ENCODE measurements around the gene PLIN4.

PLIN4 gene

GRCh38 chr19:4499855-4500254, 18.4 kb downstream of the PLIN4 start:
- no peak for DNase-seq
- Mint-ChIP-seq H3K4me3 (no peak overlapping the region), H3K9me3 (no peaks in the 10 kb centered on the region), H3K27ac (no peak overlapping the region), H3K4me1 (ENCODE audit: low read depth) (no peaks in the 10 kb centered on the region), H3K36me3 (ENCODE audit: low read depth) (peaks cover 57% of the 10 kb centered on the region), H3K27me3 (no peaks in the 10 kb centered on the region)

- Mint-ChIP-seq H3K27me3 (no peaks in the 10 kb centered on the region), H3K27ac (no peak overlapping the region), H3K36me3 (ENCODE audit: low read depth) (peaks cover 61% of the 10 kb centered on the region), H3K9me3 (no peaks in the 10 kb centered on the region), H3K4me1 (ENCODE audit: low read depth) (no peaks in the 10 kb centered on the region), H3K4me3 (no peak overlapping the region)
- no peak for DNase-seq
Measured at GRCh38 chr19:4499318-4499717, 19.0 kb downstream of the PLIN4 start.

GRCh38 chr19:4498694-4499093, 19.6 kb downstream of the PLIN4 start:
- H3K4me1 Mint-ChIP-seq (ENCODE audit: low read depth), result no peaks in the 10 kb centered on the region
- no peaks in the 10 kb centered on the region for H3K9me3 Mint-ChIP-seq
- H3K36me3 Mint-ChIP-seq (ENCODE audit: low read depth), result peaks cover 61% of the 10 kb centered on the region
- DNase-seq, result no peak
- H3K27me3 Mint-ChIP-seq, result no peaks in the 10 kb centered on the region
- no peak overlapping the region for H3K4me3 Mint-ChIP-seq
- H3K27ac Mint-ChIP-seq, result no peak overlapping the region

GRCh38 chr19:4497770-4498389, 20.4 kb downstream of the PLIN4 start:
- no peaks in the 10 kb centered on the region for H3K4me1 Mint-ChIP-seq (ENCODE audit: low read depth)
- DNase-seq, result no peak
- H3K36me3 Mint-ChIP-seq (ENCODE audit: low read depth), result peaks cover 61% of the 10 kb centered on the region
- no peak overlapping the region for H3K27ac Mint-ChIP-seq
- no peaks in the 10 kb centered on the region for H3K27me3 Mint-ChIP-seq
- no peak overlapping the region for H3K4me3 Mint-ChIP-seq
- no peaks in the 10 kb centered on the region for H3K9me3 Mint-ChIP-seq

GRCh38 chr19:4496304-4496703, 22.0 kb downstream of the PLIN4 start:
- no peak overlapping the region for H3K4me3 Mint-ChIP-seq
- no peaks in the 10 kb centered on the region for H3K4me1 Mint-ChIP-seq (ENCODE audit: low read depth)
- H3K9me3 Mint-ChIP-seq, result no peaks in the 10 kb centered on the region
- H3K27me3 Mint-ChIP-seq, result no peaks in the 10 kb centered on the region
- H3K36me3 Mint-ChIP-seq (ENCODE audit: low read depth), result peaks cover 53% of the 10 kb centered on the region
- H3K27ac Mint-ChIP-seq, result no peak overlapping the region
- no peak for DNase-seq

- H3K27ac Mint-ChIP-seq, result no peak overlapping the region
- H3K36me3 Mint-ChIP-seq (ENCODE audit: low read depth), result peaks cover 52% of the 10 kb centered on the region
- no peak overlapping the region for H3K4me3 Mint-ChIP-seq
- no peaks in the 10 kb centered on the region for H3K27me3 Mint-ChIP-seq
- DNase-seq, result no peak
- no peaks in the 10 kb centered on the region for H3K4me1 Mint-ChIP-seq (ENCODE audit: low read depth)
- no peaks in the 10 kb centered on the region for H3K9me3 Mint-ChIP-seq
Measured at GRCh38 chr19:4495471-4495870, 22.8 kb downstream of the PLIN4 start.

- Mint-ChIP-seq H3K9me3 (no peaks in the 10 kb centered on the region), H3K4me1 (ENCODE audit: low read depth) (no peaks in the 10 kb centered on the region), H3K4me3 (no peak overlapping the region), H3K27ac (no peak overlapping the region), H3K36me3 (ENCODE audit: low read depth) (peaks cover 53% of the 10 kb centered on the region), H3K27me3 (no peaks in the 10 kb centered on the region)
- no peak for DNase-seq
Measured at GRCh38 chr19:4494691-4495064, 23.6 kb downstream of the PLIN4 start.

- Mint-ChIP-seq H3K36me3 (ENCODE audit: low read depth) (peaks cover 53% of the 10 kb centered on the region), H3K4me3 (no peak overlapping the region), H3K9me3 (no peaks in the 10 kb centered on the region), H3K4me1 (ENCODE audit: low read depth) (no peaks in the 10 kb centered on the region), H3K27me3 (no peaks in the 10 kb centered on the region), H3K27ac (no peak overlapping the region)
- no peak for DNase-seq
Measured at GRCh38 chr19:4493929-4494690, 24.2 kb downstream of the PLIN4 start.

- H3K4me3 Mint-ChIP-seq, result no peak overlapping the region
- H3K4me1 Mint-ChIP-seq (ENCODE audit: low read depth), result no peaks in the 10 kb centered on the region
- DNase-seq, result no peak
- H3K9me3 Mint-ChIP-seq, result no peaks in the 10 kb centered on the region
- H3K27ac Mint-ChIP-seq, result no peak overlapping the region
- H3K36me3 Mint-ChIP-seq (ENCODE audit: low read depth), result peaks cover 53% of the 10 kb centered on the region
- H3K27me3 Mint-ChIP-seq, result no peaks in the 10 kb centered on the region
Measured at GRCh38 chr19:4493104-4493928, 25.0 kb downstream of the PLIN4 start.

GRCh38 chr19:4492337-4493103, 25.8 kb downstream of the PLIN4 start:
- DNase-seq, result no peak
- peaks cover 50% of the 10 kb centered on the region for H3K36me3 Mint-ChIP-seq (ENCODE audit: low read depth)
- H3K4me3 Mint-ChIP-seq, result no peak overlapping the region
- H3K27ac Mint-ChIP-seq, result no peak overlapping the region
- H3K27me3 Mint-ChIP-seq, result no peaks in the 10 kb centered on the region
- no peaks in the 10 kb centered on the region for H3K9me3 Mint-ChIP-seq
- no peaks in the 10 kb centered on the region for H3K4me1 Mint-ChIP-seq (ENCODE audit: low read depth)

GRCh38 chr19:4491446-4491845, 26.8 kb downstream of the PLIN4 start:
- Mint-ChIP-seq H3K27ac (no peak overlapping the region), H3K4me3 (no peak overlapping the region), H3K9me3 (no peaks in the 10 kb centered on the region), H3K27me3 (no peaks in the 10 kb centered on the region), H3K4me1 (ENCODE audit: low read depth) (no peaks in the 10 kb centered on the region), H3K36me3 (ENCODE audit: low read depth) (peaks cover 55% of the 10 kb centered on the region)
- no peak for DNase-seq

- Mint-ChIP-seq H3K27ac (no peak overlapping the region), H3K27me3 (no peaks in the 10 kb centered on the region)
Measured at GRCh38 chr19:4488496-4488895, 29.8 kb downstream of the PLIN4 start.

GRCh38 chr19:4487572-4487971, 30.7 kb downstream of the PLIN4 start:
- Mint-ChIP-seq H3K27ac (no peak overlapping the region), H3K4me3 (no peak overlapping the region), H3K36me3 (ENCODE audit: low read depth) (peaks cover 59% of the 10 kb centered on the region), H3K9me3 (no peaks in the 10 kb centered on the region), H3K27me3 (no peaks in the 10 kb centered on the region), H3K4me1 (ENCODE audit: low read depth) (no peaks in the 10 kb centered on the region)
- DNase-seq, result no peak

More at GRCh38 chr19:4488496-4488895, 29.8 kb downstream of the PLIN4 start:
- DNase-seq, result no peak
- Mint-ChIP-seq H3K9me3 (no peaks in the 10 kb centered on the region), H3K36me3 (ENCODE audit: low read depth) (peaks cover 50% of the 10 kb centered on the region), H3K4me3 (no peak overlapping the region), H3K4me1 (ENCODE audit: low read depth) (no peaks in the 10 kb centered on the region)

GRCh38 chr19:4483385-4483784, 34.9 kb downstream of the PLIN4 start:
- H3K4me3 Mint-ChIP-seq, result no peak overlapping the region
- no peak for DNase-seq
- H3K4me1 Mint-ChIP-seq (ENCODE audit: low read depth), result no peaks in the 10 kb centered on the region
- no peaks in the 10 kb centered on the region for H3K27me3 Mint-ChIP-seq
- H3K9me3 Mint-ChIP-seq, result no peaks in the 10 kb centered on the region
- no peak overlapping the region for H3K27ac Mint-ChIP-seq
- peaks cover 48% of the 10 kb centered on the region for H3K36me3 Mint-ChIP-seq (ENCODE audit: low read depth)

All from activated T-cell treated with anti-CD3 and anti-CD28 coated beads, Interleukin-2, amount 50 U/mL, for 24 hours (primary cell).